IPS-11a (cell line): ENCODE data around the gene CTSK.
"Not testable (repeated sequence)": the region's sequence is repeated elsewhere in the genome, so short reads cannot be mapped to it uniquely, and the experiment has no call there.

Experiments used
- H3K4me3 ChIP-seq: one replicate; pipeline ENCODE4 v1.5.1; 2013; ENCODE audit warnings: low read depth, low read length, control low read depth

Gene CTSK

GRCh38 chr1:150807249-150808023, 624 bp downstream of the CTSK start:
- H3K4me3 ChIP-seq, result no peak overlapping the region

DNA sequence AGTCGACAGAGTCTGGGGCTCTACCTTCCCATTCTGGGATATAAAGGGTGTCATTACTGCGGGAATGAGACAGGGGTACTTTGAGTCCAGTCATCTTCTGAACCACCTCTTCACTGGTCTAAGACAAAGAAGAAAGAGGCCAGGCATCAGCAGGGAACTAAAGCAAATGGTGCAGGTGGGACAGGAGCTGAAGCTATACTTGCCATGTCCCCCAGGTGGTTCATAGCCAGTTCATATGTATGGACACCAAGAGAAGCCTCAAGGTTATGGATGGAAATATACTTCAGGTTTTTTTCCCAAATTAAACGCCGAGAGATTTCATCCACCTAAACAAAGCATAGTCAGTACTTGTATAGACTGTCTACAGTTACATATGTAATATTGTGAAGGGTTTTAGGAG, 2.2 kb downstream of the CTSK start:
- H3K4me3 ChIP-seq, result no peak overlapping the region

- H3K4me3 ChIP-seq, result no peak overlapping the region
Measured at GRCh38 chr1:150804671-150805070, 3.4 kb downstream of the CTSK start.

GRCh38 chr1:150799089-150799488, 9.0 kb downstream of the CTSK start:
- no peak overlapping the region for H3K4me3 ChIP-seq

GRCh38 chr1:150798525-150798924, 9.5 kb downstream of the CTSK start:
- no peak overlapping the region for H3K4me3 ChIP-seq

- H3K4me3 ChIP-seq, result no peak overlapping the region
Measured at GRCh38 chr1:150796374-150796773, 11.7 kb downstream of the CTSK start.

DNA sequence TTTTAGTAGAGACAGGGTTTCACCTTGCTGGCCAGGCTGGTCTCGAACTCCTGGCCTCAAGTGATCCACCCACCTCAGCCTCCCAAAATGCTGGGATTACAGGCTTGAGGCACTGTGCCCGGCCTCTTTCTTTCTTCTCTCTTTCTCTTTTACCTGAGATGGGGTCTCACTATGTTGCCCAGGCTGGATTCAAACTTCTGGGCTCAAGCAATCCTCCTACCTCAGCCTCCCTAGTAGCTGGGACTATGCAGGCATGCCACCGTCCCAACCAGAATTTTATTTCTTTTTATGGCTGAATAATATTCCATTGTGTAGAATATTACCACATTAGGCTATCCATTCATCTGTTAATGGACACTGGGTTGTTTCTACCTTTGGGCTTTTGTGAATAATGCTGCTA, 14.3 kb downstream of the CTSK start:
- H3K4me3 ChIP-seq, result not testable (repeated sequence)

- H3K4me3 ChIP-seq, result no peak overlapping the region
Measured at GRCh38 chr1:150793221-150793620, 14.8 kb downstream of the CTSK start.

DNA sequence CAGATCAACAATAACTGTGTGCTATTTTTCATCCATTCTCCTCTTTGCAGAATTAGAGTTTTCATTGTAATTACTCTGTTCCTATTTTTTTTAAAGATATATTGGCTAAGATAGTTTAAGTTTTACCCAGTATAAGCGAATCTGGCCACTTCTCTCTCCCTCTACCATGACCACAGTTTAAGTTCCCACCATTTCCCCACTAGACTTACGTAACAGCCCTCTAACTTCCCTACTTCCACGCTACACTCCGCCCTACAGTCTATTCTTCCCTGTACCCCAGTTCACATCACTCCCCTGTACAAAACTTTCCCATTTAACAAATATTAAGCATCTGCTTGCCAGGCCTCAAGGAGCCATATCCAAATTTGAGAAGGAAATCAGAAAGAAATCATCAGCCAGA, 16.5 kb downstream of the CTSK start:
- H3K4me3 ChIP-seq, result no peak overlapping the region

- H3K4me3 ChIP-seq, result no peak overlapping the region
Measured at GRCh38 chr1:150789396-150789795, 18.7 kb downstream of the CTSK start.

GRCh38 chr1:150788946-150789345, 19.1 kb downstream of the CTSK start:
- no peak overlapping the region for H3K4me3 ChIP-seq

- no peak overlapping the region for H3K4me3 ChIP-seq
Measured at GRCh38 chr1:150787455-150787854, 20.6 kb downstream of the CTSK start.

GRCh38 chr1:150780510-150780909, 27.6 kb downstream of the CTSK start:
- H3K4me3 ChIP-seq, result no peak overlapping the region

GRCh38 chr1:150778409-150778808, 29.7 kb downstream of the CTSK start:
- H3K4me3 ChIP-seq, result no peak overlapping the region

GRCh38 chr1:150777544-150777943, 30.5 kb downstream of the CTSK start:
- no peak overlapping the region for H3K4me3 ChIP-seq

GRCh38 chr1:150775931-150776505, 32.0 kb downstream of the CTSK start:
- H3K4me3 ChIP-seq, result not testable (repeated sequence)

GRCh38 chr1:150775276-150775675, 32.8 kb downstream of the CTSK start:
- H3K4me3 ChIP-seq, result no peak overlapping the region

GRCh38 chr1:150772326-150772725, 35.7 kb downstream of the CTSK start:
- no peak overlapping the region for H3K4me3 ChIP-seq

- not testable (repeated sequence) for H3K4me3 ChIP-seq
Measured at GRCh38 chr1:150767704-150768103, 40.4 kb downstream of the CTSK start.

DNA sequence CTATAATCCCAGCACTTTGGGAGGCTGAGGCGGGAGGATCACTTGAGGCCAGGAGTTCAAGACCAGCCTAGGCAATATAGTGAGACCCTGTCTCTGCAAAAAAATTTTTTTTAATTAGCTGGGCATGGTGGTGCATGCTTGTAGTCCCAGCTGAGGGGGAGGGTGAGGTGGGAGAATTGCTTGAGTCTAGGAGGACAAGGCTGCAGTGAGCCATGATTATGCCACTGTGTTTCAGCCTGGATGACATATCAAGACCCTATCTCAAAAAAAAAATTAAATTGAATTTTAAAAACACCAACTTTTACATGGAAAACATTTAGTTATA, 42.1 kb downstream of the CTSK start:
- not testable (repeated sequence) for H3K4me3 ChIP-seq

GRCh38 chr1:150765296-150765976, 42.6 kb downstream of the CTSK start, which contains the start of gene CTSS:
TSS of gene CTSS (minus strand) at chr1:150765778. CDS start at chr1:150764763, 1,015 bp downstream.
- no peak within 1 kb of the TSS for H3K4me3 ChIP-seq

- H3K4me3 ChIP-seq, result no peak overlapping the region
Measured at GRCh38 chr1:150764617-150765101, 43.4 kb downstream of the CTSK start.
